ENCODE data around the gene TRAPPC8.
"Not testable (repeated sequence)": the region's sequence is repeated elsewhere in the genome, so short reads cannot be mapped to it uniquely, and the experiment has no call there.

The TRAPPC8 gene

GRCh38 chr18:31840499-31840898 lies 102.4 kb downstream of the TRAPPC8 start:
- DNase-seq, result no peak

GRCh38 chr18:31837879-31838278 lies 105.0 kb downstream of the TRAPPC8 start:
- DNase-seq, result no peak

- no peak for DNase-seq
These were observed 107.3 kb downstream of the TRAPPC8 start for GRCh38 chr18:31835528-31836133.

- no peak for DNase-seq
These were observed 111.0 kb downstream of the TRAPPC8 start for GRCh38 chr18:31831903-31832302.

- DNase-seq, result no peak
These were observed 112.2 kb downstream of the TRAPPC8 start for GRCh38 chr18:31830686-31831085.

- DNase-seq, result no peak
These were observed 114.3 kb downstream of the TRAPPC8 start for GRCh38 chr18:31828613-31829012.

- DNase-seq, result not testable (repeated sequence)
These were observed 116.1 kb downstream of the TRAPPC8 start for GRCh38 chr18:31826673-31827325.

GRCh38 chr18:31825772-31826171 lies 117.2 kb downstream of the TRAPPC8 start:
- DNase-seq, result no peak

GRCh38 chr18:31821545-31822171 lies 121.3 kb downstream of the TRAPPC8 start:
- DNase-seq, result no peak

GRCh38 chr18:31819925-31820229 lies 123.1 kb downstream of the TRAPPC8 start:
- DNase-seq, result no peak

- DNase-seq, result no peak
These were observed 123.6 kb downstream of the TRAPPC8 start for GRCh38 chr18:31819106-31819924.

- no peak for DNase-seq
These were observed 128.8 kb downstream of the TRAPPC8 start for GRCh38 chr18:31814132-31814531.

GRCh38 chr18:31810336-31811130 lies 132.4 kb downstream of the TRAPPC8 start:
- not testable (repeated sequence) for DNase-seq

- not testable (repeated sequence) for DNase-seq
These were observed 133.9 kb downstream of the TRAPPC8 start for GRCh38 chr18:31809049-31809448.

GRCh38 chr18:31801078-31801477 lies 141.8 kb downstream of the TRAPPC8 start:
- no peak for DNase-seq

GRCh38 chr18:31799257-31799656 lies 143.7 kb downstream of the TRAPPC8 start:
- not testable (repeated sequence) for DNase-seq

GRCh38 chr18:31798399-31798798 lies 144.5 kb downstream of the TRAPPC8 start:
- no peak for DNase-seq

GRCh38 chr18:31795747-31796146 lies 147.2 kb downstream of the TRAPPC8 start:
- no peak for DNase-seq

GRCh38 chr18:31793531-31793930 lies 149.4 kb downstream of the TRAPPC8 start:
- DNase-seq, result no peak

GRCh38 chr18:31792580-31792911 lies 150.4 kb downstream of the TRAPPC8 start:
- no peak for DNase-seq

GRCh38 chr18:31791817-31792579 lies 150.9 kb downstream of the TRAPPC8 start:
- DNase-seq, result no peak

- DNase-seq, result no peak
These were observed 153.5 kb downstream of the TRAPPC8 start for GRCh38 chr18:31789409-31789808.

Measured in activated CD4-positive, alpha-beta T cell treated with anti-CD3 and anti-CD28 coated beads, Interleukin-2, amount 50 U/mL, for 48 hours (primary cell).